ENCODE data around the gene FREY1. TPM values are rescaled to one million over a fixed set of nuclear protein-coding genes. Genes with fewer than 3 reads are reported as not detected.

Gene FREY1
- total and polyA plus RNA-seq, 2 of the 4 experiments (the other 2 are of a cell fraction): 0.21 TPM; not detected in 1

DNA sequence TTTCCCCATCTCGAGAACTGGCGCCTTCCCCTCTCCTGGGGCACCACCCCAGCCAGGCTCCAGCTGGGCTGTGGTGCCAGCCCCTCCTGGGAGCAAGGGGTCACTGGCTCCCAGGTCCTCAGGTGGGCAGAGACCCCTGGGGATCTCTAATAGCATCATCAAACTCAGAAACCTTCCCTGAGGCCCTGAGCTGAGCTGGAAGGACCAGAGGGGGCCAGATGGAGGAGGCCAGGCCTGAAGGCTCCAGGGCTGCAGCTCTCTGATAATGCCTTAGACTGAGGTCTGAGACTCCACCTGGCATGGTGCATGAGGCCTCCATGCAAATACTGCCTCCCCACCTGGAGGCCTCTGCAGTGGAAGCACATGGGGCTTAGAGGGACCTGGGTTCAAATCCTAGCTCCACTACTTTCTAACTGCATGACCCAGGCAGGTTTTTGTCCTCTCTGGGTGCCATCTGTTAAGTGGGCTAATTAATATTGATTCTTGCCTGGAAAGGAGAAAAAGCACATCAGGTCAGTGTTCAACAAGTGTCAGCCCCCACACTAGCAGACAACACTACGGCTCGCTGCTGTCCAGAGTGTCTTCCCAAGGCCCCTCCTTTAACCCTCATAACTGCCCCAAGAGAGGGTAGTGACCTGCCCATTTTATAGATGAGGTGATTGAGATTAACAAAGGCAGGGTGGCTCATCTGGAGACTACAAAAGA, 20.1 kb downstream of the FREY1 start:
- no peak overlapping the region for H3K9ac ChIP-seq (ENCODE audit: low read depth, low read length)
- H3K9me3 ChIP-seq (ENCODE audit: control insufficient read depth, insufficient read depth, low read length): no peaks in the 10 kb centered on the region
- no peak overlapping the region for H3K4me3 ChIP-seq (ENCODE audit: insufficient read depth, low read depth, low read length)
- H2AK9ac ChIP-seq (replicated peaks; ENCODE audit: low read depth, low read length, poor library complexity): no peak overlapping the region
- no peak overlapping the region for H3K4me2 ChIP-seq (ENCODE audit: low read depth, low read length)
- H2AFZ ChIP-seq (replicated peaks; ENCODE audit: low read length, poor library complexity): no peak overlapping the region
- H3K18ac ChIP-seq (ENCODE audit: low read depth, low read length): no peak overlapping the region
- no peak overlapping the region for H4K91ac ChIP-seq (ENCODE audit: insufficient read depth, low read depth, low read length)
- H3K4ac ChIP-seq (ENCODE audit: low read depth, low read length): no peak overlapping the region
- no peak overlapping the region for H3K56ac ChIP-seq (ENCODE audit: extremely low read depth, insufficient read depth, low read length)
- POLR2A ChIA-PET (ENCODE audit: unreplicated experiment): no interaction called here
- no peak overlapping the region for H4K8ac ChIP-seq (ENCODE audit: low read depth in 2 of 2, low read length in 2 of 2)
- no peaks in the 10 kb centered on the region; a peak in 1 of 4 replicates for H3K79me1 ChIP-seq (ENCODE audit: low read depth in 1 of 2, low read length in 2 of 2)
- WGBS, 2 experiments (ENCODE audit: extremely low coverage in 2 of 2, insufficient read length in 1 of 2): no CpG with 5 or more reads among the region's 4 CpGs
- peaks cover 4% of the 10 kb centered on the region; the same call in 1 of the 2 replicates for H3K36me3 ChIP-seq (ENCODE audit: control insufficient read depth, insufficient read depth, low read length)
- no peak overlapping the region for H2BK120ac ChIP-seq (ENCODE audit: low read depth, low read length)
- peaks cover 19% of the 10 kb centered on the region for H4K20me1 ChIP-seq (ENCODE audit: insufficient read depth, low read length)
- peaks cover 2% of the 10 kb centered on the region; the same call in 1 of the 2 replicates for H3K9me1 ChIP-seq (ENCODE audit: insufficient read depth, low read length)
- H3K14ac ChIP-seq (replicated peaks; ENCODE audit: low read depth, low read length): no peak overlapping the region
- no peak overlapping the region for H2BK15ac ChIP-seq (ENCODE audit: low read depth, low read length)
- H4K5ac ChIP-seq (ENCODE audit: low read depth, low read length): no peak overlapping the region
- intact Hi-C loops (cut with micrococcal nuclease) (no loop called here), dilution Hi-C loops (cut with HindIII; ENCODE audit: low sequenced_read_pairs, unreplicated experiment) (no loop called here), in situ Hi-C loops (cut with MboI; ENCODE audit: low sequenced_read_pairs) (no loop called here)
- ATAC-seq (ENCODE audit: low read depth) (no peak), DNase-seq (no peak)
- H2BK20ac ChIP-seq (ENCODE audit: low read depth, low read length): no peak overlapping the region
- peaks cover 31% of the 10 kb centered on the region for H3K27me3 ChIP-seq (ENCODE audit: control insufficient read depth, insufficient read depth, low read length)
- no peaks in the 10 kb centered on the region for H3K4me1 ChIP-seq (ENCODE audit: control insufficient read depth, insufficient read depth, low read length)
- BruUV-seq (replicated peaks): no TSS peak
- no peak overlapping the region for H2BK5ac ChIP-seq (ENCODE audit: low read depth, low read length, poor library complexity, severe bottlenecking)
- TF ChIP-seq SMC3 (IDR thresholded peaks at IDR 0.05; ENCODE audit: low read depth, low read length): no peak
- TF ChIP-seq MXI1 (IDR thresholded peaks at IDR 0.05; ENCODE audit: borderline replicate concordance, low read depth, low read length): no peak
- TF ChIP-seq, protein P1, sequence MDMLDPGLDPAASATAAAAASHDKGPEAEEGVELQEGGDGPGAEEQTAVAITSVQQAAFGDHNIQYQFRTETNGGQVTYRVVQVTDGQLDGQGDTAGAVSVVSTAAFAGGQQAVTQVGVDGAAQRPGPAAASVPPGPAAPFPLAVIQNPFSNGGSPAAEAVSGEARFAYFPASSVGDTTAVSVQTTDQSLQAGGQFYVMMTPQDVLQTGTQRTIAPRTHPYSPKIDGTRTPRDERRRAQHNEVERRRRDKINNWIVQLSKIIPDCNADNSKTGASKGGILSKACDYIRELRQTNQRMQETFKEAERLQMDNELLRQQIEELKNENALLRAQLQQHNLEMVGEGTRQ (IDR thresholded peaks at IDR 0.05; ENCODE audit: low read depth, low read length): no peak
- no peak for TF ChIP-seq NFE2L2 (IDR thresholded peaks at IDR 0.05; ENCODE audit: low read depth, low read length)
- TF ChIP-seq POLR2A (IDR thresholded peaks at IDR 0.05; ENCODE audit: low read depth, low read length): no peak
- no peak for TF ChIP-seq RCOR1 (IDR thresholded peaks at IDR 0.05; ENCODE audit: insufficient replicate concordance, low read length)
- TF ChIP-seq, protein P2, sequence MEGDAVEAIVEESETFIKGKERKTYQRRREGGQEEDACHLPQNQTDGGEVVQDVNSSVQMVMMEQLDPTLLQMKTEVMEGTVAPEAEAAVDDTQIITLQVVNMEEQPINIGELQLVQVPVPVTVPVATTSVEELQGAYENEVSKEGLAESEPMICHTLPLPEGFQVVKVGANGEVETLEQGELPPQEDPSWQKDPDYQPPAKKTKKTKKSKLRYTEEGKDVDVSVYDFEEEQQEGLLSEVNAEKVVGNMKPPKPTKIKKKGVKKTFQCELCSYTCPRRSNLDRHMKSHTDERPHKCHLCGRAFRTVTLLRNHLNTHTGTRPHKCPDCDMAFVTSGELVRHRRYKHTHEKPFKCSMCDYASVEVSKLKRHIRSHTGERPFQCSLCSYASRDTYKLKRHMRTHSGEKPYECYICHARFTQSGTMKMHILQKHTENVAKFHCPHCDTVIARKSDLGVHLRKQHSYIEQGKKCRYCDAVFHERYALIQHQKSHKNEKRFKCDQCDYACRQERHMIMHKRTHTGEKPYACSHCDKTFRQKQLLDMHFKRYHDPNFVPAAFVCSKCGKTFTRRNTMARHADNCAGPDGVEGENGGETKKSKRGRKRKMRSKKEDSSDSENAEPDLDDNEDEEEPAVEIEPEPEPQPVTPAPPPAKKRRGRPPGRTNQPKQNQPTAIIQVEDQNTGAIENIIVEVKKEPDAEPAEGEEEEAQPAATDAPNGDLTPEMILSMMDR (conservative IDR thresholded peaks at IDR 0.05; ENCODE audit: low read depth, low read length): no peak
- TF ChIP-seq BHLHE40 (IDR thresholded peaks at IDR 0.05; ENCODE audit: low read depth, low read length): no peak
- no peak for TF ChIP-seq FOS (IDR thresholded peaks at IDR 0.05; ENCODE audit: low read depth, low read length)
- no peak for TF ChIP-seq CHD1 (IDR thresholded peaks at IDR 0.05; ENCODE audit: low read depth, low read length)
- TF ChIP-seq, protein P3, sequence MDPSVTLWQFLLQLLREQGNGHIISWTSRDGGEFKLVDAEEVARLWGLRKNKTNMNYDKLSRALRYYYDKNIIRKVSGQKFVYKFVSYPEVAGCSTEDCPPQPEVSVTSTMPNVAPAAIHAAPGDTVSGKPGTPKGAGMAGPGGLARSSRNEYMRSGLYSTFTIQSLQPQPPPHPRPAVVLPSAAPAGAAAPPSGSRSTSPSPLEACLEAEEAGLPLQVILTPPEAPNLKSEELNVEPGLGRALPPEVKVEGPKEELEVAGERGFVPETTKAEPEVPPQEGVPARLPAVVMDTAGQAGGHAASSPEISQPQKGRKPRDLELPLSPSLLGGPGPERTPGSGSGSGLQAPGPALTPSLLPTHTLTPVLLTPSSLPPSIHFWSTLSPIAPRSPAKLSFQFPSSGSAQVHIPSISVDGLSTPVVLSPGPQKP (IDR thresholded peaks at IDR 0.05; ENCODE audit: borderline replicate concordance, low read depth, low read length): no peak
- no peak for TF ChIP-seq RAD21 (IDR thresholded peaks at IDR 0.05; ENCODE audit: low read length)
- no peak for TF ChIP-seq MAFK (IDR thresholded peaks at IDR 0.05; ENCODE audit: low read depth, low read length)
- no peak for TF ChIP-seq MAZ (IDR thresholded peaks at IDR 0.05; ENCODE audit: borderline replicate concordance, low read depth, low read length)
- no peak for TF ChIP-seq RFX5 (IDR thresholded peaks at IDR 0.05; ENCODE audit: low read depth, low read length)
- no peak for TF ChIP-seq CEBPB (IDR thresholded peaks at IDR 0.05; ENCODE audit: low read depth, low read length)
- H3K23ac ChIP-seq (ENCODE audit: low read depth, low read length): no peak overlapping the region
- no peak overlapping the region for H3K27ac ChIP-seq (ENCODE audit: insufficient read depth, low read length)
- CTCF ChIA-PET: no interaction called here
- H2AK5ac ChIP-seq (ENCODE audit: low read depth, low read length): no peak overlapping the region
